HEK293 (cell line): ENCODE results near the gene DHX16.

ENCODE experiments used
- CTCF ChIP-seq: fragments of 450-650 bp; formaldehyde crosslinking; IDR thresholded peaks from 2 replicates; pipeline ENCODE4 v1.5.1; 2016; ENCODE audit warnings: missing biosample characterization, missing genetic modification characterization
- IKZF3 ChIP-seq: fragments of 450-650 bp; IDR thresholded peaks from 2 replicates; pipeline ENCODE4 v1.5.0; 2018; ENCODE audit warnings: missing biosample characterization, mild to moderate bottlenecking, missing genetic modification characterization, moderate library complexity
- YY1 ChIP-seq: fragments of 450-650 bp; formaldehyde crosslinking; IDR thresholded peaks from 2 replicates; pipeline ENCODE4 v1.5.1; 2018; ENCODE audit warnings: missing biosample characterization, missing genetic modification characterization
- ZBTB49 ChIP-seq: fragments of 450-650 bp; formaldehyde crosslinking; IDR thresholded peaks from 2 replicates; pipeline ENCODE4 v1.5.1; 2016; ENCODE audit warnings: missing biosample characterization, missing genetic modification characterization, low read depth
- ZNF114 ChIP-seq: fragments of 450-650 bp; formaldehyde crosslinking; IDR thresholded peaks from 2 replicates; pipeline ENCODE4 v1.5.0; 2017; ENCODE audit warnings: missing biosample characterization, missing genetic modification characterization
- ZNF501 ChIP-seq: fragments of 450-650 bp; formaldehyde crosslinking; IDR thresholded peaks from 2 replicates; pipeline ENCODE4 v1.5.1; 2016; ENCODE audit warnings: missing biosample characterization, missing genetic modification characterization
- ZNF558 ChIP-seq: fragments of 450-650 bp; formaldehyde crosslinking; IDR thresholded peaks from 2 replicates; pipeline ENCODE4 v1.5.1; 2016; ENCODE audit warnings: missing biosample characterization, missing genetic modification characterization
- ZNF639 ChIP-seq: fragments of 450-650 bp; formaldehyde crosslinking; IDR thresholded peaks from 2 replicates; pipeline ENCODE4 v1.5.1; 2016; ENCODE audit warnings: missing biosample characterization, missing genetic modification characterization
- ZNF777 ChIP-seq: fragments of 450-650 bp; formaldehyde crosslinking; IDR thresholded peaks from 2 replicates; pipeline ENCODE4 v1.5.1; 2017; ENCODE audit warnings: missing biosample characterization, missing genetic modification characterization, borderline replicate concordance
- ZNF837 ChIP-seq: fragments of 450-650 bp; formaldehyde crosslinking; IDR thresholded peaks from 2 replicates; pipeline ENCODE4 v1.5.1; 2016; ENCODE audit warnings: missing biosample characterization, missing genetic modification characterization

GRCh38 chr6:30709101-30709868, 36.5 kb upstream of the DHX16 start:
- TF ChIP-seq ZNF837 (tag by site-specific recombination): no peak
- no peak for TF ChIP-seq ZNF114 (tag by site-specific recombination)
- no peak for TF ChIP-seq CTCF
- no peak for TF ChIP-seq ZBTB49 (tag by site-specific recombination)
- no peak for TF ChIP-seq IKZF3 (tag by site-specific recombination)
- no peak for TF ChIP-seq ZNF501 (tag by site-specific recombination)
- TF ChIP-seq YY1 (tag by site-specific recombination): no peak
- TF ChIP-seq ZNF777 (tag by site-specific recombination): no peak
- TF ChIP-seq ZNF639 (tag by site-specific recombination): no peak
- no peak for TF ChIP-seq ZNF558 (tag by site-specific recombination)
